Liver (tissue), 9 donors: ENCODE measurements around the gene PDCL3. TPM values are rescaled to one million over a fixed set of nuclear protein-coding genes. Genes with fewer than 3 reads are reported as not detected.

ENCODE experiments used
- DNase-seq: peaks from one replicate; pipeline ENCODE4 v3.0.0-alpha.2; 2017; ENCODE audit warnings: low spot score
- H3K27ac ChIP-seq, 2 donors: one replicate each; pipeline ENCODE4 v1.7.0; 2013; ENCODE audit warnings: inconsistent platforms in 2 of 2, low read length in 2 of 2, control low read depth in 1 of 2, low read depth in 1 of 2, mild to moderate bottlenecking in 1 of 2
- H3K27me3 ChIP-seq, 4 donors: one replicate each; pipeline versions ENCODE4 v1.6.1 to v1.7.0; 2013; ENCODE audit warnings: low read length in 3 of 4, inconsistent platforms in 1 of 4, mild to moderate bottlenecking in 1 of 4, moderate library complexity in 1 of 4; ENCODE audit not compliant: control insufficient read depth in 4 of 4, insufficient read depth in 4 of 4
- H3K36me3 ChIP-seq, 4 donors: one replicate each; pipeline versions ENCODE4 v1.6.1 to v1.7.0; 2013; ENCODE audit warnings: low read length in 3 of 4, mild to moderate bottlenecking in 3 of 4, low read depth in 1 of 4, moderate library complexity in 1 of 4; ENCODE audit not compliant: control insufficient read depth in 4 of 4, insufficient read depth in 3 of 4
- H3K4me1 ChIP-seq, 4 donors: one replicate each; pipeline versions ENCODE4 v1.6.1 to v1.7.0; 2013; ENCODE audit warnings: low read length in 3 of 4, mild to moderate bottlenecking in 3 of 4, moderate library complexity in 1 of 4; ENCODE audit not compliant: control insufficient read depth in 4 of 4, insufficient read depth in 4 of 4
- H3K4me3 ChIP-seq, 3 donors: one replicate each; pipeline versions ENCODE4 v1.6.1 to v1.7.0; 2013; ENCODE audit warnings: low read length in 3 of 3, control low read depth in 1 of 3, low read depth in 1 of 3, mild to moderate bottlenecking in 1 of 3
- H3K9ac ChIP-seq, 2 donors: one replicate each; pipeline ENCODE4 v1.7.0; 2013; ENCODE audit warnings: low read length in 2 of 2, mild to moderate bottlenecking in 2 of 2, moderate library complexity in 2 of 2, control low read depth in 1 of 2, low read depth in 1 of 2
- H3K9me3 ChIP-seq, 4 donors: one replicate each; pipeline versions ENCODE4 v1.6.1 to v1.7.0; 2013; ENCODE audit warnings: low read length in 3 of 4; ENCODE audit not compliant: control insufficient read depth in 4 of 4
- EGR1 ChIP-seq, 2 donors: IDR thresholded peaks; 2 replicates each; pipeline ENCODE4 v1.6.1; 2016 to 2018; ENCODE audit warnings: antibody characterized with exemption in 2 of 2, low read depth in 2 of 2
- FOXA1 ChIP-seq: IDR thresholded peaks from 2 replicates; pipeline ENCODE4 v1.6.1; 2016; ENCODE audit warnings: antibody characterized with exemption
- FOXA2 ChIP-seq: IDR thresholded peaks from 2 replicates; pipeline ENCODE4 v1.6.1; 2016; ENCODE audit warnings: antibody characterized with exemption
- GABPA ChIP-seq, 2 donors: IDR thresholded peaks in 1 of 2; conservative IDR thresholded peaks in 1 of 2; 2 replicates each; pipeline ENCODE4 v1.6.1; 2016; ENCODE audit warnings: antibody characterized with exemption in 2 of 2, mild to moderate bottlenecking in 1 of 2, moderate library complexity in 1 of 2
- HNF4A ChIP-seq, 2 donors: conservative IDR thresholded peaks; 2 replicates each; pipeline ENCODE4 v1.6.1; 2016; ENCODE audit warnings: antibody characterized with exemption in 2 of 2, mild to moderate bottlenecking in 2 of 2
- HNF4G ChIP-seq: IDR thresholded peaks from 2 replicates; pipeline ENCODE4 v1.6.1; 2016; ENCODE audit warnings: antibody characterized with exemption
- JUND ChIP-seq, 2 donors: IDR thresholded peaks; 2 replicates each; pipeline ENCODE4 v1.6.1; 2016; ENCODE audit warnings: antibody characterized with exemption in 2 of 2
- NR2F2 ChIP-seq: IDR thresholded peaks from 2 replicates; pipeline ENCODE4 v1.6.1; 2016; ENCODE audit warnings: antibody characterized with exemption
- RAD21 ChIP-seq, 2 donors: IDR thresholded peaks; 2 replicates each; pipeline ENCODE4 v1.6.1; 2016; ENCODE audit warnings: antibody characterized with exemption in 2 of 2, mild to moderate bottlenecking in 2 of 2
- RXRA ChIP-seq, 2 donors: IDR thresholded peaks; 2 replicates each; pipeline ENCODE4 v1.6.1; 2017 to 2018; ENCODE audit warnings: antibody characterized with exemption in 2 of 2, mild to moderate bottlenecking in 1 of 2
- SP1 ChIP-seq: IDR thresholded peaks from 2 replicates; pipeline ENCODE4 v1.6.1; 2018; ENCODE audit warnings: antibody characterized with exemption, mild to moderate bottlenecking
- TAF1 ChIP-seq: conservative IDR thresholded peaks from 2 replicates; pipeline ENCODE4 v1.6.1; 2016; ENCODE audit warnings: antibody characterized with exemption, mild to moderate bottlenecking
- YY1 ChIP-seq: IDR thresholded peaks from 2 replicates; pipeline ENCODE4 v1.6.1; 2016; ENCODE audit warnings: antibody characterized with exemption, mild to moderate bottlenecking
- WGBS: extraction: QIAGEN DNeasy Blood & Tissue Kit; methylation state at CpG from one replicate; pipeline ENCODE4 v1.1.7; 2013; 5-methylcytosine and 5-hydroxymethylcytosine counted together
- polyA plus RNA-seq, 2 donors: library from polyadenylated mRNA; stranded (reverse) in 1 of 2; unstranded in 1 of 2; fragments of 200-250 nt in 1 of 2; fragments of >200 nt in 1 of 2; fragmentation: Nextera tagmentation in 1 of 2; extraction: Ambion mirVana in 1 of 2; gene quantifications; one replicate each; pipeline versions ENCODE4 v1.2.1 to v1.2.3, GENCODE V29; 2013 to 2015
- total RNA-seq, 2 donors: library from RNA; depleted of rRNA; stranded (reverse); fragments of >200 nt; gene quantifications; one replicate each; pipeline ENCODE4 v1.2.3, GENCODE V29; 2014
- TF ChIP-seq, protein P1 (sequence below): fragments of 150-350 bp; IDR thresholded peaks from 2 replicates; pipeline ENCODE4 v1.5.1; 2017; ENCODE audit warnings: improper control_type of control experiment, low read depth, low read length; ENCODE audit not compliant: missing input control
- TF ChIP-seq, protein P2 (sequence below): IDR thresholded peaks from 2 replicates; pipeline ENCODE4 v1.6.1; 2016; ENCODE audit warnings: antibody characterized with exemption
- TF ChIP-seq, protein P3 (sequence below): IDR thresholded peaks from 2 replicates; pipeline ENCODE4 v1.6.1; 2016; ENCODE audit warnings: antibody characterized with exemption, mild to moderate bottlenecking
- TF ChIP-seq, protein P4 (sequence below): IDR thresholded peaks from 2 replicates; pipeline ENCODE4 v1.6.1; 2016; ENCODE audit warnings: antibody characterized with exemption
- TF ChIP-seq, protein P5 (sequence below): IDR thresholded peaks from 2 replicates; pipeline ENCODE4 v1.6.1; 2016; ENCODE audit warnings: antibody characterized with exemption
- donor health status: healthy.
- donor health status: healthy.
- donor health status: healthy.
- donor health status: healthy.
- donor health status: healthy.

PDCL3 gene
- total and polyA plus RNA-seq, 4 donors: 4.2 to 12.3 (median 7.0) TPM

DNA sequence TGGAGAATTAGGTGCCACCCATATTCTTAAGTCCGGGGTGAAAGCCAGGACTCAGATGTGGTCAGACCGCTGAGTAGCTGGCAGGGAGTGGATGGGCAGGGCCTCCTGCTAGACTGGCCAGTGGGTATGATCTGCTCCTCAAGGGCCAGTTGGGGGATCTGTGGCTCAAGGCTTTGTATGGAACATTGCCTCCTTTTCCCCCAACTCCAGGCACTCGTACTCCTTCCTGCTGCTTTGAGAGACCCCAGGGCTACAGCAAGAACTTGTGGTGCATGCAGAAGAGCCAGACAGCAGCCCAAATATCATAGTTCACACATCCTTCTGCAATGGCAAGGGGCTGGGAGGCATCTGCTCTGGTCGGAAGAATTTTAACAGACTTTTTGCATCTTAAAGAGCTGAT, 61.7 kb downstream of the PDCL3 start:
- no peak for TF ChIP-seq HNF4A (conservative IDR thresholded peaks at IDR 0.05)
- TF ChIP-seq RAD21 (IDR thresholded peaks at IDR 0.05): no peak
- no peak for TF ChIP-seq RXRA (IDR thresholded peaks at IDR 0.05)
- no peak for TF ChIP-seq NR2F2
- TF ChIP-seq, protein P1, sequence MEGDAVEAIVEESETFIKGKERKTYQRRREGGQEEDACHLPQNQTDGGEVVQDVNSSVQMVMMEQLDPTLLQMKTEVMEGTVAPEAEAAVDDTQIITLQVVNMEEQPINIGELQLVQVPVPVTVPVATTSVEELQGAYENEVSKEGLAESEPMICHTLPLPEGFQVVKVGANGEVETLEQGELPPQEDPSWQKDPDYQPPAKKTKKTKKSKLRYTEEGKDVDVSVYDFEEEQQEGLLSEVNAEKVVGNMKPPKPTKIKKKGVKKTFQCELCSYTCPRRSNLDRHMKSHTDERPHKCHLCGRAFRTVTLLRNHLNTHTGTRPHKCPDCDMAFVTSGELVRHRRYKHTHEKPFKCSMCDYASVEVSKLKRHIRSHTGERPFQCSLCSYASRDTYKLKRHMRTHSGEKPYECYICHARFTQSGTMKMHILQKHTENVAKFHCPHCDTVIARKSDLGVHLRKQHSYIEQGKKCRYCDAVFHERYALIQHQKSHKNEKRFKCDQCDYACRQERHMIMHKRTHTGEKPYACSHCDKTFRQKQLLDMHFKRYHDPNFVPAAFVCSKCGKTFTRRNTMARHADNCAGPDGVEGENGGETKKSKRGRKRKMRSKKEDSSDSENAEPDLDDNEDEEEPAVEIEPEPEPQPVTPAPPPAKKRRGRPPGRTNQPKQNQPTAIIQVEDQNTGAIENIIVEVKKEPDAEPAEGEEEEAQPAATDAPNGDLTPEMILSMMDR: no peak
- Histone ChIP-seq H3K36me3 (no peaks in the 10 kb centered on the region), H3K9me3 (peaks cover 0 to 5% (median 0%) of the 10 kb centered on the region in 4 donors), H3K27ac (no peak overlapping the region), H3K4me1 (no peaks in the 10 kb centered on the region), H3K4me3 (no peak overlapping the region), H3K9ac (no peak overlapping the region), H3K27me3 (no peaks in the 10 kb centered on the region)
- DNase-seq: no peak
- WGBS: 88% methylated on average over 4 of the region's 4 CpGs

DNA sequence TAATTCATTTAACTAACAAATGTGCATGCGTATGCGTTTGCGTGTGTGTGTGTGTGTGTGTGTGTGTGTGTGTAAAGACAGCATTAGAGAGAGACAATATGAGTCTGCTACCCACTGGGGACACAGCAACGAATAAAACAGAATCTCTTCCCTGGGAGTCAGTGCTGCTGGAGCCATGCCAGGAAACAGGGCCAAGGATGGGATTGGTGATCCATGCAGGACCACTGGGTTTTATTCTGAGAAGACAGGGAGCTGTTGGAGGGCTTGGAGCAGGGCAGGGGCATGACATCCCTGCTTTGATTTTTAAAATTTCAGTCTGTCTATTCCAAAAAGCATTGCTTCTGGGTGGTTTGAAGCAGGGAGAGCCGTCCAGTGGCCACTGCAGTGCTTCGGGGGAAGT, 62.9 kb downstream of the PDCL3 start:
- no peak overlapping the region for H3K9ac ChIP-seq
- H3K36me3 ChIP-seq: no peaks in the 10 kb centered on the region
- 65% methylated on average over 6 of the region's 6 CpGs for WGBS

More for the DNA sequence above, 62.9 kb downstream of the PDCL3 start:
- DNase-seq: no peak
- Histone ChIP-seq H3K4me3 (no peak overlapping the region), H3K4me1 (no peaks in the 10 kb centered on the region), H3K9me3 (peaks cover 0 to 5% (median 0%) of the 10 kb centered on the region in 4 donors), H3K27me3 (no peaks in the 10 kb centered on the region), H3K27ac (no peak overlapping the region)
- TF ChIP-seq JUND (IDR thresholded peaks at IDR 0.05): no peak
- no peak for TF ChIP-seq NR2F2
- TF ChIP-seq EGR1 (IDR thresholded peaks at IDR 0.05; ENCODE audit: low read depth in 2 of 2): no peak
- no peak for TF ChIP-seq HNF4G
- TF ChIP-seq RXRA (IDR thresholded peaks at IDR 0.05): no peak
- TF ChIP-seq, protein P1: no peak
- no peak for TF ChIP-seq YY1
- TF ChIP-seq GABPA (IDR thresholded peaks at IDR 0.05 in 1 of 2, conservative IDR thresholded peaks at IDR 0.05 in 1 of 2): no peak
- TF ChIP-seq, protein P2, sequence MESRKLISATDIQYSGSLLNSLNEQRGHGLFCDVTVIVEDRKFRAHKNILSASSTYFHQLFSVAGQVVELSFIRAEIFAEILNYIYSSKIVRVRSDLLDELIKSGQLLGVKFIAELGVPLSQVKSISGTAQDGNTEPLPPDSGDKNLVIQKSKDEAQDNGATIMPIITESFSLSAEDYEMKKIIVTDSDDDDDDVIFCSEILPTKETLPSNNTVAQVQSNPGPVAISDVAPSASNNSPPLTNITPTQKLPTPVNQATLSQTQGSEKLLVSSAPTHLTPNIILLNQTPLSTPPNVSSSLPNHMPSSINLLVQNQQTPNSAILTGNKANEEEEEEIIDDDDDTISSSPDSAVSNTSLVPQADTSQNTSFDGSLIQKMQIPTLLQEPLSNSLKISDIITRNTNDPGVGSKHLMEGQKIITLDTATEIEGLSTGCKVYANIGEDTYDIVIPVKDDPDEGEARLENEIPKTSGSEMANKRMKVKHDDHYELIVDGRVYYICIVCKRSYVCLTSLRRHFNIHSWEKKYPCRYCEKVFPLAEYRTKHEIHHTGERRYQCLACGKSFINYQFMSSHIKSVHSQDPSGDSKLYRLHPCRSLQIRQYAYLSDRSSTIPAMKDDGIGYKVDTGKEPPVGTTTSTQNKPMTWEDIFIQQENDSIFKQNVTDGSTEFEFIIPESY: no peak
- no peak for TF ChIP-seq FOXA1
- TF ChIP-seq, protein P3, sequence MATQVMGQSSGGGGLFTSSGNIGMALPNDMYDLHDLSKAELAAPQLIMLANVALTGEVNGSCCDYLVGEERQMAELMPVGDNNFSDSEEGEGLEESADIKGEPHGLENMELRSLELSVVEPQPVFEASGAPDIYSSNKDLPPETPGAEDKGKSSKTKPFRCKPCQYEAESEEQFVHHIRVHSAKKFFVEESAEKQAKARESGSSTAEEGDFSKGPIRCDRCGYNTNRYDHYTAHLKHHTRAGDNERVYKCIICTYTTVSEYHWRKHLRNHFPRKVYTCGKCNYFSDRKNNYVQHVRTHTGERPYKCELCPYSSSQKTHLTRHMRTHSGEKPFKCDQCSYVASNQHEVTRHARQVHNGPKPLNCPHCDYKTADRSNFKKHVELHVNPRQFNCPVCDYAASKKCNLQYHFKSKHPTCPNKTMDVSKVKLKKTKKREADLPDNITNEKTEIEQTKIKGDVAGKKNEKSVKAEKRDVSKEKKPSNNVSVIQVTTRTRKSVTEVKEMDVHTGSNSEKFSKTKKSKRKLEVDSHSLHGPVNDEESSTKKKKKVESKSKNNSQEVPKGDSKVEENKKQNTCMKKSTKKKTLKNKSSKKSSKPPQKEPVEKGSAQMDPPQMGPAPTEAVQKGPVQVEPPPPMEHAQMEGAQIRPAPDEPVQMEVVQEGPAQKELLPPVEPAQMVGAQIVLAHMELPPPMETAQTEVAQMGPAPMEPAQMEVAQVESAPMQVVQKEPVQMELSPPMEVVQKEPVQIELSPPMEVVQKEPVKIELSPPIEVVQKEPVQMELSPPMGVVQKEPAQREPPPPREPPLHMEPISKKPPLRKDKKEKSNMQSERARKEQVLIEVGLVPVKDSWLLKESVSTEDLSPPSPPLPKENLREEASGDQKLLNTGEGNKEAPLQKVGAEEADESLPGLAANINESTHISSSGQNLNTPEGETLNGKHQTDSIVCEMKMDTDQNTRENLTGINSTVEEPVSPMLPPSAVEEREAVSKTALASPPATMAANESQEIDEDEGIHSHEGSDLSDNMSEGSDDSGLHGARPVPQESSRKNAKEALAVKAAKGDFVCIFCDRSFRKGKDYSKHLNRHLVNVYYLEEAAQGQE: no peak
- TF ChIP-seq TAF1: no peak
- TF ChIP-seq, protein P4, sequence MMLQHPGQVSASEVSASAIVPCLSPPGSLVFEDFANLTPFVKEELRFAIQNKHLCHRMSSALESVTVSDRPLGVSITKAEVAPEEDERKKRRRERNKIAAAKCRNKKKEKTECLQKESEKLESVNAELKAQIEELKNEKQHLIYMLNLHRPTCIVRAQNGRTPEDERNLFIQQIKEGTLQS: no peak
- TF ChIP-seq, protein P5, sequence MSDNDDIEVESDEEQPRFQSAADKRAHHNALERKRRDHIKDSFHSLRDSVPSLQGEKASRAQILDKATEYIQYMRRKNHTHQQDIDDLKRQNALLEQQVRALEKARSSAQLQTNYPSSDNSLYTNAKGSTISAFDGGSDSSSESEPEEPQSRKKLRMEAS: no peak
- TF ChIP-seq SP1: no peak
- no peak for TF ChIP-seq FOXA2
- no peak for TF ChIP-seq RAD21 (IDR thresholded peaks at IDR 0.05)
